CD14-positive monocyte (primary cell): ENCODE data around the gene NFATC2. TPM values are rescaled to one million over a fixed set of nuclear protein-coding genes. Genes with fewer than 3 reads are reported as not detected.

Experiments
- DNase-seq, 3 donors: peaks; one replicate each; pipeline ENCODE4 v3.0.0-alpha.2; 2011 to 2022
- H2AFZ ChIP-seq: 2 replicates; pipeline ENCODE4 v1.6.0; 2012; ENCODE audit warnings: mild to moderate bottlenecking, low read depth, low read length, inconsistent platforms; ENCODE audit not compliant: insufficient read depth, poor library complexity, severe bottlenecking
- H3K27ac ChIP-seq, 2 donors: 1 replicate in 1 of 2; 2 replicates in 1 of 2; pipeline ENCODE4 v1.5.1; 2012 to 2013; ENCODE audit warnings: low read length in 2 of 2, control low read depth in 1 of 2, inconsistent platforms in 1 of 2, low read depth in 1 of 2, mild to moderate bottlenecking in 1 of 2
- H3K27me3 ChIP-seq, 2 donors: one replicate each; pipeline versions ENCODE4 v1.6.0 to v1.6.1; 2011 to 2013; ENCODE audit warnings: low read length in 2 of 2; ENCODE audit not compliant: control insufficient read depth in 2 of 2, insufficient read depth in 2 of 2
- H3K36me3 ChIP-seq, 2 donors: replicated peaks in 1 of 2; 1 replicate in 1 of 2; 2 replicates in 1 of 2; pipeline versions ENCODE4 v1.5.1 to v1.6.1; 2012 to 2013; ENCODE audit warnings: low read length in 2 of 2, control low read depth in 1 of 2, inconsistent platforms in 1 of 2, mild to moderate bottlenecking in 1 of 2; ENCODE audit not compliant: insufficient read depth in 2 of 2, control insufficient read depth in 1 of 2
- H3K4me1 ChIP-seq, 2 donors: 1 replicate in 1 of 2; 2 replicates in 1 of 2; pipeline versions ENCODE4 v1.5.1 to v1.6.1; 2012 to 2013; ENCODE audit warnings: low read length in 2 of 2, control low read depth in 1 of 2, inconsistent platforms in 1 of 2, mild to moderate bottlenecking in 1 of 2, moderate library complexity in 1 of 2; ENCODE audit not compliant: insufficient read depth in 2 of 2, control insufficient read depth in 1 of 2
- H3K4me2 ChIP-seq: replicated peaks from 2 replicates; pipeline ENCODE3; 2012; ENCODE audit warnings: low read length, moderate library complexity, mild to moderate bottlenecking; ENCODE audit not compliant: poor library complexity, severe bottlenecking; ENCODE audit errors: extremely low read depth
- H3K4me3 ChIP-seq, 3 experiments: fragments of 200-600 bp in 1 of 3; sonication (generic) in 1 of 3; replicated peaks in 1 of 3; 1 replicate in 2 of 3; 2 replicates in 1 of 3; pipeline ENCODE4 v1.5.1; 2011 to 2013; ENCODE audit warnings: low read length in 3 of 3, mild to moderate bottlenecking in 3 of 3, control low read depth in 2 of 3, low read depth in 2 of 3, inconsistent platforms in 1 of 3, moderate library complexity in 1 of 3
- H3K79me2 ChIP-seq: 2 replicates; pipeline ENCODE4 v1.6.0; 2012; ENCODE audit warnings: mild to moderate bottlenecking, control low read depth, inconsistent platforms, low read length, moderate library complexity; ENCODE audit not compliant: insufficient read depth
- H3K9ac ChIP-seq: 2 replicates; pipeline ENCODE4 v1.6.0; 2017; ENCODE audit warnings: low read length, mild to moderate bottlenecking; ENCODE audit not compliant: insufficient read depth, poor library complexity, severe bottlenecking
- H3K9me3 ChIP-seq, 2 donors: replicated peaks in 1 of 2; 1 replicate in 1 of 2; 2 replicates in 1 of 2; pipeline versions ENCODE4 v1.5.1 to v1.6.1; 2012 to 2013; ENCODE audit warnings: low read length in 2 of 2, control low read depth in 1 of 2; ENCODE audit not compliant: control insufficient read depth in 1 of 2, insufficient read depth in 1 of 2
- H4K20me1 ChIP-seq: 2 replicates; pipeline ENCODE4 v1.6.0; 2012; ENCODE audit warnings: mild to moderate bottlenecking, low read length, control low read depth, moderate library complexity; ENCODE audit not compliant: insufficient read depth
- H3K27ac Mint-ChIP-seq, 7 donors: one replicate each; pipeline ENCODE4 v1.8.0; 2020; ENCODE audit warnings: mild to moderate bottlenecking in 7 of 7, mixed read lengths in 7 of 7, moderate library complexity in 6 of 7, inconsistent platforms in 2 of 7
- H3K27me3 Mint-ChIP-seq, 3 donors: one replicate each; pipeline ENCODE4 v1.8.0; 2021 to 2022; ENCODE audit warnings: low read depth in 3 of 3, mild to moderate bottlenecking in 3 of 3, mixed read lengths in 3 of 3, moderate library complexity in 3 of 3, inconsistent platforms in 1 of 3
- H3K36me3 Mint-ChIP-seq, 2 donors: one replicate each; pipeline ENCODE4 v1.8.0; 2020; ENCODE audit warnings: mixed read lengths in 2 of 2, inconsistent platforms in 1 of 2, mild to moderate bottlenecking in 1 of 2
- H3K4me1 Mint-ChIP-seq: one replicate; pipeline ENCODE4 v1.8.0; 2020; ENCODE audit warnings: mild to moderate bottlenecking, mixed read lengths
- H3K4me3 Mint-ChIP-seq, 2 donors: one replicate each; pipeline ENCODE4 v1.8.0; 2020; ENCODE audit warnings: mild to moderate bottlenecking in 2 of 2, mixed read lengths in 2 of 2, moderate library complexity in 1 of 2
- H3K9me3 Mint-ChIP-seq, 7 donors: one replicate each; pipeline ENCODE4 v1.8.0; 2020 to 2022; ENCODE audit warnings: mixed read lengths in 7 of 7, mild to moderate bottlenecking in 6 of 7, moderate library complexity in 6 of 7, inconsistent platforms in 2 of 7
- whole genome bisulfite sequencing: methylation state at CpG from one replicate; pipeline ENCODE4 v1.1.5; 2013; ENCODE audit warnings: missing lambda C conversion rate; ENCODE audit not compliant: insufficient coverage; 5-methylcytosine and 5-hydroxymethylcytosine counted together
- intact Hi-C, 2 donors: fragments of 100-400 bp; cut with micrococcal nuclease; formaldehyde crosslinking; loops; one replicate each; pipeline versions ENCODE4 v1.15.0 to v1.15.1; 2023
- polyA plus RNA-seq, 3 donors: library from polyadenylated mRNA; depleted of rRNA in 1 of 3; unstranded in 2 of 3; stranded (reverse) in 1 of 3; fragments of 300-500 nt in 2 of 3; fragments of >200 nt in 1 of 3; fragmentation: Illumina TruSeq in 2 of 3; gene quantifications; 1 replicate in 2 of 3; 2 replicates in 1 of 3; pipeline ENCODE4 v1.2.3, GENCODE V29; 2012 to 2021
- TF ChIP-seq, protein P1 (sequence below): fragments of 200-600 bp; IDR thresholded peaks from one replicate; pipeline ENCODE4 v1.8.0; 2022; ENCODE audit warnings: antibody characterized with exemption, mild to moderate bottlenecking

NFATC2 gene
- polyA plus RNA-seq, 3 donors, result 0.03 to 0.18 (median 0.11) TPM

DNA sequence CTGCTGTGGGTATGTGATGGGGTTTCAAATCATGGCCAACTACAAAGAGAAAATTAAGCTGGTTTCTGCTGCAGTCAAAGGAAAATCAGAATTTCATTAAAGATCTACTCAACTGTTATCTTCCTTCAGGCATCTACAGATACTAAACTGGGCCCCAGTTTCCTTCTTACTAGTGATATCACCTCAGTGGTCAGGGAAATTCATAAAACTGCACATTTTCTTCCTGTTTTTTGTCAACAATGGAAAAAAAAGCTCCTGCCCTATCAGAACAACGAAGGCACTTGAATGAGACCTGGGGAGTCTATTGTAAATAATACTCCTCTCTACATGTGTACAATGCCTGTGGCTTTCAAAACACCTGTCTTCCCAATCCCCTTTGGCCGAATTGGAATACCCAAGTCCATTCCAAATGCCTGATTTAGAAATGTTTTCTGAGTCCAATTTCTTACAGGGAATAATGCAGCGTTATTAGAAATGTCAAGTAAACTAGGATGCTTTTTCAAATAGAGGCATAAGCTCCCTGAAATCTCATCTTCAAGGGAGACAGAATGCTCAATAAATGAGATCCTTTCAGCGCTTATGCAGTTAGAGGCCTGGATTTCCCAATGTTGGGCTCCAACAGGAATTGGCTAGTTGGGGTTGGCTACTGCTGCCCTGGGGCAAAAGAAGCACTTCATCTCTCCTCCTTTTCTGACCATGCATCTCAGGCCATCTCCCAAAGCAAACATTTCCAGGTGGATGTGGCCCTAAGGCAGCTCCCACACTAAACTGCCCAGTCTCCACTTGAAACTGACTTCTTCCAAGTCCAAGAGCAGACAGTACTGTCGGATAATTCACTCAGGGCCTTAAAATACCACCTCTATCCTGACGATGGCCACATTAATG, 143.3 kb downstream of the NFATC2 start:
- H3K27ac ChIP-seq, result no peak overlapping the region
- Mint-ChIP-seq H3K4me1 (peaks cover 12% of the 10 kb centered on the region), H3K9me3 (no peaks in the 10 kb centered on the region), H3K27me3 (peaks cover 0 to 3% (median 0%) of the 10 kb centered on the region in 3 donors), H3K36me3 (no peaks in the 10 kb centered on the region), H3K27ac (no peak overlapping the region), H3K4me3 (no peak overlapping the region)
- TF ChIP-seq, protein P1, sequence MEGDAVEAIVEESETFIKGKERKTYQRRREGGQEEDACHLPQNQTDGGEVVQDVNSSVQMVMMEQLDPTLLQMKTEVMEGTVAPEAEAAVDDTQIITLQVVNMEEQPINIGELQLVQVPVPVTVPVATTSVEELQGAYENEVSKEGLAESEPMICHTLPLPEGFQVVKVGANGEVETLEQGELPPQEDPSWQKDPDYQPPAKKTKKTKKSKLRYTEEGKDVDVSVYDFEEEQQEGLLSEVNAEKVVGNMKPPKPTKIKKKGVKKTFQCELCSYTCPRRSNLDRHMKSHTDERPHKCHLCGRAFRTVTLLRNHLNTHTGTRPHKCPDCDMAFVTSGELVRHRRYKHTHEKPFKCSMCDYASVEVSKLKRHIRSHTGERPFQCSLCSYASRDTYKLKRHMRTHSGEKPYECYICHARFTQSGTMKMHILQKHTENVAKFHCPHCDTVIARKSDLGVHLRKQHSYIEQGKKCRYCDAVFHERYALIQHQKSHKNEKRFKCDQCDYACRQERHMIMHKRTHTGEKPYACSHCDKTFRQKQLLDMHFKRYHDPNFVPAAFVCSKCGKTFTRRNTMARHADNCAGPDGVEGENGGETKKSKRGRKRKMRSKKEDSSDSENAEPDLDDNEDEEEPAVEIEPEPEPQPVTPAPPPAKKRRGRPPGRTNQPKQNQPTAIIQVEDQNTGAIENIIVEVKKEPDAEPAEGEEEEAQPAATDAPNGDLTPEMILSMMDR, result no peak
- H2AFZ ChIP-seq, result no peak overlapping the region
- no peaks in the 10 kb centered on the region for H3K79me2 ChIP-seq
- H3K4me2 ChIP-seq, result no peak overlapping the region
- H3K4me1 ChIP-seq, result peaks cover 0 to 7% of the 10 kb centered on the region in 2 donors
- H3K9me3 ChIP-seq, result no peaks in the 10 kb centered on the region
- no peak for DNase-seq
- H3K9ac ChIP-seq, result no peak overlapping the region
- intact Hi-C loops, result no loop called here
- H3K27me3 ChIP-seq, result no peaks in the 10 kb centered on the region
- whole genome bisulfite sequencing, result 92% methylated on average over 3 of the region's 6 CpGs
- no peaks in the 10 kb centered on the region for H4K20me1 ChIP-seq
- H3K36me3 ChIP-seq, result no peaks in the 10 kb centered on the region
- H3K4me3 ChIP-seq, result no peak overlapping the region

DNA sequence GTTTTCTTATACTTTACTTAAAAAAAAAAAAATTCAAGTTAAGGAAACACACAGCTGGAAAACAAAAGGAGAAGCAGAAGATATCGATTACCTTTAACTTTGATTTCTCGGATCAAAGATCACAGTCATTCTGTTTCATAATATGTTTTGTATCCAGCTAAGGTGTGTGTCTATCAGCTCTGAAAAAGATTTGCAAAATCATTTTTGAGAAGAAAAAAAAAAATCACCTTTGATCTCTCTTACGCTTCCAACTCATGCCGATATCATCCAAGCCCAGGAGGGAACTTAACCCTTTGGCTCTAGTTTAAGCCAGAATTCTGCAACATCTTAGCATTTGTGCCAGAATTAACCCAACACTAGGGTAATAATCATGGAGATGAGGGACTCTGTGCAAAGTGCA, 144.0 kb downstream of the NFATC2 start:
- H3K79me2 ChIP-seq, result no peaks in the 10 kb centered on the region
- no peak overlapping the region for H3K9ac ChIP-seq
- TF ChIP-seq, protein P1, result no peak
- Mint-ChIP-seq H3K27me3 (peaks cover 0 to 3% (median 0%) of the 10 kb centered on the region in 3 donors), H3K4me1 (peaks cover 12% of the 10 kb centered on the region), H3K27ac (no peak overlapping the region), H3K9me3 (no peaks in the 10 kb centered on the region), H3K4me3 (no peak overlapping the region), H3K36me3 (no peaks in the 10 kb centered on the region)
- H3K9me3 ChIP-seq, result no peaks in the 10 kb centered on the region
- no peaks in the 10 kb centered on the region for H4K20me1 ChIP-seq
- no CpG with 5 or more reads among the region's 4 CpGs for WGBS
- H3K4me1 ChIP-seq, result peaks cover 0 to 7% of the 10 kb centered on the region in 2 donors
- no peaks in the 10 kb centered on the region for H3K36me3 ChIP-seq
- no peak for DNase-seq
- intact Hi-C loops, result no loop called here
- no peaks in the 10 kb centered on the region for H3K27me3 ChIP-seq
- H2AFZ ChIP-seq, result no peak overlapping the region
- H3K4me3 ChIP-seq, result no peak overlapping the region
- H3K4me2 ChIP-seq, result no peak overlapping the region
- H3K27ac ChIP-seq, result no peak overlapping the region
